RWPE1 (cell line): ENCODE results near the gene CMIP.

Experiments
- CTCF ChIA-PET: fragments of 350-600 bp; sonication (Branson Sonifier 250); formaldehyde crosslinking; extraction: SDS; loops from one replicate; lab custom pipeline; 2021; lab: Yijun Ruan, JAX
- POLR2A ChIA-PET: fragments of 400-600 bp; formaldehyde crosslinking; extraction: SDS; loops from one replicate; lab custom pipeline; 2020; ENCODE audit warnings: antibody characterized with exemption; ENCODE audit not compliant: low non-redundant PET; lab: Yijun Ruan, JAX
- DNase-seq: peaks from one replicate; pipeline ENCODE4 v3.0.0; 2012; ENCODE audit warnings: low spot score
- H3K27ac ChIP-seq: fragments of 450-650 bp; 2 replicates; pipeline ENCODE4 v1.5.1; 2017
- CTCF ChIP-seq: fragments of 450-650 bp; conservative IDR thresholded peaks from 2 replicates; pipeline ENCODE4 v1.5.1; 2017; ENCODE audit warnings: low read depth, mild to moderate bottlenecking

CMIP gene

GRCh38 chr16:81491541-81492188 is 47.1 kb downstream of the CMIP start:
- ChIA-PET CTCF (no interaction called here), POLR2A (no interaction called here)
- no peak for DNase-seq
- H3K27ac ChIP-seq = peak overlapping the region; percentile 97
- TF ChIP-seq CTCF = no peak

- no peak for DNase-seq
- no peak for TF ChIP-seq CTCF
- peak overlapping the region; percentile 97 for H3K27ac ChIP-seq
- POLR2A ChIA-PET = no interaction called here
- CTCF ChIA-PET = interaction anchor here (1.0 kb wide), 1 partner anchor 205 kb away, joined by 5 read pairs; no protein-coding TSS in a partner anchor
These were observed 47.7 kb downstream of the CMIP start for GRCh38 chr16:81492311-81492761.

- POLR2A ChIA-PET = interaction anchor here (0.5 kb wide), 1 partner anchor 75 kb away, joined by 4 read pairs; no protein-coding TSS in a partner anchor
- CTCF ChIA-PET = interaction anchor here (1.0 kb wide), 1 partner anchor 204 kb away, joined by 5 read pairs; no protein-coding TSS in a partner anchor
- DNase-seq = no peak
- H3K27ac ChIP-seq = peak overlapping the region; percentile 97
- no peak for TF ChIP-seq CTCF
These were observed 48.6 kb downstream of the CMIP start for GRCh38 chr16:81492965-81493754.

- CTCF ChIA-PET = no interaction called here
- DNase-seq = peak; percentile 93
- POLR2A ChIA-PET = interaction anchor here (0.5 kb wide), 1 partner anchor 74 kb away, joined by 4 read pairs; no protein-coding TSS in a partner anchor
- no peak for TF ChIP-seq CTCF
- peak overlapping the region; percentile 97 for H3K27ac ChIP-seq
These were observed 49.3 kb downstream of the CMIP start for GRCh38 chr16:81493755-81494433.

- H3K27ac ChIP-seq = peak overlapping the region; percentile 97
- DNase-seq = no peak
- CTCF ChIA-PET = no interaction called here
- POLR2A ChIA-PET = no interaction called here
- TF ChIP-seq CTCF = no peak
These were observed 49.8 kb downstream of the CMIP start for GRCh38 chr16:81494434-81494806.

- TF ChIP-seq CTCF = no peak
- DNase-seq = no peak
- ChIA-PET POLR2A (no interaction called here), CTCF (no interaction called here)
- H3K27ac ChIP-seq = peak overlapping the region; percentile 97
These were observed 50.3 kb downstream of the CMIP start for GRCh38 chr16:81494888-81495287.
